ENCODE results near the gene PCNA.

DNA sequence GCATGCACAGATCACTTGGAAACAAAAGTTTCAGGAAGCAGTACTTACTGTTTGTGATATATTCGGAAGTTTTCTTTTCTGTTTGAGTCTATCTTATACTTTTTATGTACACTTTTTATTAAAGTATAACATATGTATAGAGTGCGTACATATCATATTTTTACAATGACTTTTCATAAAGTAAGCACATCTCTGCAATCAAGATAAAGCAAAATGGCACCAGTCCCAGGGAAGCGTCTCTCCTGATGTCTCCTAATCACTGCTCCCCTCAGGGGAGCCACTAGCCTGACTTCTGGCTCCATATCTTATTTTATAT lies 33.4 kb upstream of the PCNA start:
- TF ChIP-seq POLR2A (IDR thresholded peaks at IDR 0.05; ENCODE audit: low read depth, low read length) (no peak), RAD21 (IDR thresholded peaks at IDR 0.05; ENCODE audit: low read length) (no peak), MXI1 (IDR thresholded peaks at IDR 0.05; ENCODE audit: borderline replicate concordance, low read depth, low read length) (no peak), MAFK (IDR thresholded peaks at IDR 0.05; ENCODE audit: low read depth, low read length) (no peak), CHD1 (IDR thresholded peaks at IDR 0.05; ENCODE audit: low read depth, low read length) (no peak)
- TF ChIP-seq, protein P1, sequence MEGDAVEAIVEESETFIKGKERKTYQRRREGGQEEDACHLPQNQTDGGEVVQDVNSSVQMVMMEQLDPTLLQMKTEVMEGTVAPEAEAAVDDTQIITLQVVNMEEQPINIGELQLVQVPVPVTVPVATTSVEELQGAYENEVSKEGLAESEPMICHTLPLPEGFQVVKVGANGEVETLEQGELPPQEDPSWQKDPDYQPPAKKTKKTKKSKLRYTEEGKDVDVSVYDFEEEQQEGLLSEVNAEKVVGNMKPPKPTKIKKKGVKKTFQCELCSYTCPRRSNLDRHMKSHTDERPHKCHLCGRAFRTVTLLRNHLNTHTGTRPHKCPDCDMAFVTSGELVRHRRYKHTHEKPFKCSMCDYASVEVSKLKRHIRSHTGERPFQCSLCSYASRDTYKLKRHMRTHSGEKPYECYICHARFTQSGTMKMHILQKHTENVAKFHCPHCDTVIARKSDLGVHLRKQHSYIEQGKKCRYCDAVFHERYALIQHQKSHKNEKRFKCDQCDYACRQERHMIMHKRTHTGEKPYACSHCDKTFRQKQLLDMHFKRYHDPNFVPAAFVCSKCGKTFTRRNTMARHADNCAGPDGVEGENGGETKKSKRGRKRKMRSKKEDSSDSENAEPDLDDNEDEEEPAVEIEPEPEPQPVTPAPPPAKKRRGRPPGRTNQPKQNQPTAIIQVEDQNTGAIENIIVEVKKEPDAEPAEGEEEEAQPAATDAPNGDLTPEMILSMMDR (conservative IDR thresholded peaks at IDR 0.05; ENCODE audit: low read depth, low read length): no peak
- TF ChIP-seq, protein P2, sequence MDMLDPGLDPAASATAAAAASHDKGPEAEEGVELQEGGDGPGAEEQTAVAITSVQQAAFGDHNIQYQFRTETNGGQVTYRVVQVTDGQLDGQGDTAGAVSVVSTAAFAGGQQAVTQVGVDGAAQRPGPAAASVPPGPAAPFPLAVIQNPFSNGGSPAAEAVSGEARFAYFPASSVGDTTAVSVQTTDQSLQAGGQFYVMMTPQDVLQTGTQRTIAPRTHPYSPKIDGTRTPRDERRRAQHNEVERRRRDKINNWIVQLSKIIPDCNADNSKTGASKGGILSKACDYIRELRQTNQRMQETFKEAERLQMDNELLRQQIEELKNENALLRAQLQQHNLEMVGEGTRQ (IDR thresholded peaks at IDR 0.05; ENCODE audit: low read depth, low read length): no peak
